Nephron (organoid): Measurements from ENCODE around the gene TTC16.
A peak's percentile ranks its signal among the peaks of the same experiment; 100 is the strongest.

Source experiments
- H3K27ac Mint-ChIP-seq, 3 experiments: 2 replicates each; pipeline ENCODE4 v1.8.0; 2020; ENCODE audit warnings: mixed read lengths in 3 of 3, mild to moderate bottlenecking in 2 of 3, moderate library complexity in 1 of 3
- H3K27me3 Mint-ChIP-seq: 2 replicates; pipeline ENCODE4 v1.8.0; 2021; ENCODE audit warnings: low read depth, mild to moderate bottlenecking, moderate library complexity, mixed read lengths
- H3K36me3 Mint-ChIP-seq: 2 replicates; pipeline ENCODE4 v1.8.0; 2020; ENCODE audit warnings: low read depth, mixed read lengths
- H3K4me1 Mint-ChIP-seq: 2 replicates; pipeline ENCODE4 v1.8.0; 2020; ENCODE audit warnings: mixed read lengths
- H3K4me3 Mint-ChIP-seq, 3 experiments: 2 replicates each; pipeline ENCODE4 v1.8.0; 2020; ENCODE audit warnings: mild to moderate bottlenecking in 3 of 3, mixed read lengths in 3 of 3, moderate library complexity in 2 of 3
- H3K9me3 Mint-ChIP-seq: 2 replicates; pipeline ENCODE4 v1.8.0; 2020; ENCODE audit warnings: mixed read lengths
- CTCF ChIP-seq, 3 experiments: fragments of 200-600 bp; sonication (generic); IDR thresholded peaks; one replicate each; pipeline ENCODE4 v1.5.0; 2021; ENCODE audit warnings: antibody characterized with exemption in 3 of 3; ENCODE audit not compliant: unreplicated experiment in 3 of 3

The TTC16 gene

GRCh38 chr9:127742435-127743088 is 26.7 kb downstream of the TTC16 start:
- H3K9me3 Mint-ChIP-seq, result no peaks in the 10 kb centered on the region
- peaks cover 6% of the 10 kb centered on the region for H3K36me3 Mint-ChIP-seq
- peak overlapping the region; percentile 63 to 83 (median 81) for H3K4me3 Mint-ChIP-seq
- peak overlapping the region in 1 of 3 experiments; percentile 77 for H3K27ac Mint-ChIP-seq
- no peaks in the 10 kb centered on the region for H3K4me1 Mint-ChIP-seq
- no peak for TF ChIP-seq CTCF (IDR thresholded peaks at IDR 0.05; ENCODE audit: unreplicated experiment in 3 of 3)
- peaks cover 13% of the 10 kb centered on the region for H3K27me3 Mint-ChIP-seq

- Mint-ChIP-seq H3K27me3 (peaks cover 17% of the 10 kb centered on the region), H3K9me3 (no peaks in the 10 kb centered on the region), H3K36me3 (no peaks in the 10 kb centered on the region), H3K4me1 (no peaks in the 10 kb centered on the region), H3K4me3 (no peak overlapping the region), H3K27ac (no peak overlapping the region)
- TF ChIP-seq CTCF (IDR thresholded peaks at IDR 0.05; ENCODE audit: unreplicated experiment in 3 of 3), result no peak
Observed at GRCh38 chr9:127744398-127745110, 28.7 kb downstream of the TTC16 start.

GRCh38 chr9:127746959-127747569 is 31.2 kb downstream of the TTC16 start:
- peaks cover 5% of the 10 kb centered on the region for H3K4me1 Mint-ChIP-seq

GRCh38 chr9:127749090-127749787 is 33.4 kb downstream of the TTC16 start:
- Mint-ChIP-seq H3K27me3 (peaks cover 40% of the 10 kb centered on the region), H3K4me3 (no peak overlapping the region), H3K9me3 (no peaks in the 10 kb centered on the region), H3K27ac (no peak overlapping the region), H3K4me1 (peaks cover 5% of the 10 kb centered on the region), H3K36me3 (peaks cover 10% of the 10 kb centered on the region)
- TF ChIP-seq CTCF (IDR thresholded peaks at IDR 0.05; ENCODE audit: unreplicated experiment in 3 of 3), result no peak

More at GRCh38 chr9:127746959-127747569, 31.2 kb downstream of the TTC16 start:
- Mint-ChIP-seq H3K9me3 (no peaks in the 10 kb centered on the region), H3K4me3 (no peak overlapping the region), H3K36me3 (peaks cover 10% of the 10 kb centered on the region), H3K27me3 (peaks cover 22% of the 10 kb centered on the region), H3K27ac (no peak overlapping the region)
- TF ChIP-seq CTCF (IDR thresholded peaks at IDR 0.05; ENCODE audit: unreplicated experiment in 3 of 3), result no peak

- no peak for TF ChIP-seq CTCF (IDR thresholded peaks at IDR 0.05; ENCODE audit: unreplicated experiment in 3 of 3)
- no peak overlapping the region for H3K27ac Mint-ChIP-seq
Observed at GRCh38 chr9:127751269-127752054, 35.6 kb downstream of the TTC16 start.

More at GRCh38 chr9:127751269-127752054, 35.6 kb downstream of the TTC16 start:
- Mint-ChIP-seq H3K27me3 (peaks cover 53% of the 10 kb centered on the region), H3K4me3 (peak overlapping the region; percentile 41 to 52 (median 46)), H3K36me3 (peaks cover 10% of the 10 kb centered on the region), H3K9me3 (no peaks in the 10 kb centered on the region), H3K4me1 (peaks cover 5% of the 10 kb centered on the region)
